ENCODE results near the gene IKZF1. TPM values are rescaled to one million over a fixed set of nuclear protein-coding genes. Genes with fewer than 3 reads are reported as not detected.

Gene IKZF1
- total and polyA plus RNA-seq, 9 of the 15 experiments (the other 6 are each of a cell fraction or from before 2014, with no cell fraction given), result 12.6 to 85.3 (median 44.7) TPM

GRCh38 chr7:50370884-50371283 lies 66.4 kb downstream of the IKZF1 start:
- CTCF ChIA-PET (ENCODE audit: low intra/inter-chr PET ratio), result interaction anchor here (2.6 to 4.7 kb wide), 3 partner anchors 164 to 278 kb away, joined by 6 to 62 read pairs (median 31); partner anchors contain the start of gene ZPBP
- Histone ChIP-seq H3K4me3 (no peak overlapping the region), H2AFZ (ENCODE audit: low read depth, low read length) (no peak overlapping the region), H3K9me3 (replicated peaks; ENCODE audit: control insufficient read depth, insufficient read depth, low read depth, low read length) (peaks cover 3% of the 10 kb centered on the region), H3K4me2 (ENCODE audit: insufficient read depth, low read length) (no peak overlapping the region), H3K36me3 (ENCODE audit: control insufficient read depth, insufficient read depth, low read length) (peaks cover 92% of the 10 kb centered on the region), H3K79me2 (ENCODE audit: control insufficient read depth, insufficient read depth, low read length) (peaks cover 22% of the 10 kb centered on the region; the same call in 2 of the 3 replicates), H3K4me1 (replicated peaks in 1 of 2; ENCODE audit: control insufficient read depth in 2 of 2, insufficient read depth in 2 of 2, low read length in 2 of 2) (peaks cover 0 to 2% of the 10 kb centered on the region in 2 experiments; a peak in 1 of 5 replicates), H4K20me1 (replicated peaks; ENCODE audit: control insufficient read depth, insufficient read depth, low read length) (no peaks in the 10 kb centered on the region), H3K9me1 (ENCODE audit: control insufficient read depth, insufficient read depth, low read length) (no peaks in the 10 kb centered on the region), H3K27ac (ENCODE audit: extremely low read depth, low read depth, low read length) (no peak overlapping the region), H3K9ac (ENCODE audit: insufficient read depth in 1 of 2, low read depth in 2 of 2, low read length in 2 of 2) (no peak overlapping the region), H3K27me3 (ENCODE audit: control insufficient read depth in 2 of 2, insufficient read depth in 2 of 2, low read length in 2 of 2) (no peaks in the 10 kb centered on the region)
- DNase-seq (ENCODE audit: extremely low read depth in 1 of 4, low spot score in 3 of 4), result no peak
- ATAC-seq, result no peak
- intact Hi-C loops (cut with micrococcal nuclease) (no loop called here), in situ Hi-C loops (cut with MboI) (no loop called here)
- POLR2A ChIA-PET, result no interaction called here
- FAIRE-seq, result no peak
- 97% methylated on average over 6 of the region's 7 CpGs for WGBS (ENCODE audit: insufficient coverage, low coverage, missing lambda C conversion rate)
- TF ChIP-seq TEAD4 (IDR thresholded peaks at IDR 0.05; ENCODE audit: low read length), result no peak
- no peak for TF ChIP-seq TEAD4 (CRISPR knock-in tag; IDR thresholded peaks at IDR 0.05; ENCODE audit: borderline replicate concordance)
- TF ChIP-seq ZBTB17 (CRISPR knock-in tag; IDR thresholded peaks at IDR 0.05), result no peak
- no peak for TF ChIP-seq WHSC1 (IDR thresholded peaks at IDR 0.05; ENCODE audit: low read length)
- no peak for TF ChIP-seq ZNF764 (CRISPR knock-in tag; IDR thresholded peaks at IDR 0.05; ENCODE audit: low read depth)
- no peak for TF ChIP-seq POLR2A (conservative IDR thresholded peaks at IDR 0.05)
- TF ChIP-seq NBN (IDR thresholded peaks at IDR 0.05; ENCODE audit: low read depth), result no peak
- TF ChIP-seq MTA3 (IDR thresholded peaks at IDR 0.05; ENCODE audit: borderline replicate concordance), result no peak
- TF ChIP-seq PCBP2 (IDR thresholded peaks at IDR 0.05; ENCODE audit: low read depth, low read length, poor library complexity, severe bottlenecking), result no peak
- no TSS peak for BruUV-seq (replicated peaks)
